ENCODE data around the gene DGCR2.

DNA sequence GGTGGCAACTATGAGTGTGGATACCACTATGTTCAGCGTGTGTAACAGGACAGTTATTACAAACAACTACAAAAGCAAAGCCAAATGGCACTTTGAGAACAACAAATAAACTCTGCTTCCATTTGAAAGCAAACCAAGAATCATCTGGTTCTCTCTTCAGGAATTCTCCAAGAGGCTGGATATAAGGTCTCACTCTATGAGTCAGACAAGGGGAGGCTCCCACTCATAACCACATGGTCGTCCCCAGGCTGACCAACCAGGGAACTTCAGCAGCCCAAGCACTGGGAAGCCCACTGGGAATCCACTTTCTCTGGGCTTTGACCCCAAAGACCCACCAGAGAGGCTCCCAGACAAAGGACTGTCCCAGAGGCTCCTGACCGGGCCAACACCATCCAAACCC lies 35.3 kb downstream of the DGCR2 start:
- TF ChIP-seq POLR2AphosphoS5 (IDR thresholded peaks at IDR 0.05; ENCODE audit: low read depth) (no peak), GABPA (IDR thresholded peaks at IDR 0.05; ENCODE audit: low read depth) (no peak), SPI1 (IDR thresholded peaks at IDR 0.05; ENCODE audit: borderline replicate concordance, low read depth) (no peak)
- TF ChIP-seq, protein P1, sequence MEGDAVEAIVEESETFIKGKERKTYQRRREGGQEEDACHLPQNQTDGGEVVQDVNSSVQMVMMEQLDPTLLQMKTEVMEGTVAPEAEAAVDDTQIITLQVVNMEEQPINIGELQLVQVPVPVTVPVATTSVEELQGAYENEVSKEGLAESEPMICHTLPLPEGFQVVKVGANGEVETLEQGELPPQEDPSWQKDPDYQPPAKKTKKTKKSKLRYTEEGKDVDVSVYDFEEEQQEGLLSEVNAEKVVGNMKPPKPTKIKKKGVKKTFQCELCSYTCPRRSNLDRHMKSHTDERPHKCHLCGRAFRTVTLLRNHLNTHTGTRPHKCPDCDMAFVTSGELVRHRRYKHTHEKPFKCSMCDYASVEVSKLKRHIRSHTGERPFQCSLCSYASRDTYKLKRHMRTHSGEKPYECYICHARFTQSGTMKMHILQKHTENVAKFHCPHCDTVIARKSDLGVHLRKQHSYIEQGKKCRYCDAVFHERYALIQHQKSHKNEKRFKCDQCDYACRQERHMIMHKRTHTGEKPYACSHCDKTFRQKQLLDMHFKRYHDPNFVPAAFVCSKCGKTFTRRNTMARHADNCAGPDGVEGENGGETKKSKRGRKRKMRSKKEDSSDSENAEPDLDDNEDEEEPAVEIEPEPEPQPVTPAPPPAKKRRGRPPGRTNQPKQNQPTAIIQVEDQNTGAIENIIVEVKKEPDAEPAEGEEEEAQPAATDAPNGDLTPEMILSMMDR (IDR thresholded peaks at IDR 0.05; ENCODE audit: insufficient read depth, low read length): no peak
- TF ChIP-seq, protein P2, sequence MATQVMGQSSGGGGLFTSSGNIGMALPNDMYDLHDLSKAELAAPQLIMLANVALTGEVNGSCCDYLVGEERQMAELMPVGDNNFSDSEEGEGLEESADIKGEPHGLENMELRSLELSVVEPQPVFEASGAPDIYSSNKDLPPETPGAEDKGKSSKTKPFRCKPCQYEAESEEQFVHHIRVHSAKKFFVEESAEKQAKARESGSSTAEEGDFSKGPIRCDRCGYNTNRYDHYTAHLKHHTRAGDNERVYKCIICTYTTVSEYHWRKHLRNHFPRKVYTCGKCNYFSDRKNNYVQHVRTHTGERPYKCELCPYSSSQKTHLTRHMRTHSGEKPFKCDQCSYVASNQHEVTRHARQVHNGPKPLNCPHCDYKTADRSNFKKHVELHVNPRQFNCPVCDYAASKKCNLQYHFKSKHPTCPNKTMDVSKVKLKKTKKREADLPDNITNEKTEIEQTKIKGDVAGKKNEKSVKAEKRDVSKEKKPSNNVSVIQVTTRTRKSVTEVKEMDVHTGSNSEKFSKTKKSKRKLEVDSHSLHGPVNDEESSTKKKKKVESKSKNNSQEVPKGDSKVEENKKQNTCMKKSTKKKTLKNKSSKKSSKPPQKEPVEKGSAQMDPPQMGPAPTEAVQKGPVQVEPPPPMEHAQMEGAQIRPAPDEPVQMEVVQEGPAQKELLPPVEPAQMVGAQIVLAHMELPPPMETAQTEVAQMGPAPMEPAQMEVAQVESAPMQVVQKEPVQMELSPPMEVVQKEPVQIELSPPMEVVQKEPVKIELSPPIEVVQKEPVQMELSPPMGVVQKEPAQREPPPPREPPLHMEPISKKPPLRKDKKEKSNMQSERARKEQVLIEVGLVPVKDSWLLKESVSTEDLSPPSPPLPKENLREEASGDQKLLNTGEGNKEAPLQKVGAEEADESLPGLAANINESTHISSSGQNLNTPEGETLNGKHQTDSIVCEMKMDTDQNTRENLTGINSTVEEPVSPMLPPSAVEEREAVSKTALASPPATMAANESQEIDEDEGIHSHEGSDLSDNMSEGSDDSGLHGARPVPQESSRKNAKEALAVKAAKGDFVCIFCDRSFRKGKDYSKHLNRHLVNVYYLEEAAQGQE (IDR thresholded peaks at IDR 0.05; ENCODE audit: insufficient replicate concordance, low read depth): no peak

All from HL-60 (cell line).